HG03097 (cell line): Measurements from ENCODE around the gene EXOC7.

Source experiments
- ATAC-seq: cut with Tn5 transposase; IDR thresholded peaks from one replicate; pipeline ENCODE4 v1.9.1; 2021; ENCODE audit not compliant: unreplicated experiment, low FRiP score

The EXOC7 gene

DNA sequence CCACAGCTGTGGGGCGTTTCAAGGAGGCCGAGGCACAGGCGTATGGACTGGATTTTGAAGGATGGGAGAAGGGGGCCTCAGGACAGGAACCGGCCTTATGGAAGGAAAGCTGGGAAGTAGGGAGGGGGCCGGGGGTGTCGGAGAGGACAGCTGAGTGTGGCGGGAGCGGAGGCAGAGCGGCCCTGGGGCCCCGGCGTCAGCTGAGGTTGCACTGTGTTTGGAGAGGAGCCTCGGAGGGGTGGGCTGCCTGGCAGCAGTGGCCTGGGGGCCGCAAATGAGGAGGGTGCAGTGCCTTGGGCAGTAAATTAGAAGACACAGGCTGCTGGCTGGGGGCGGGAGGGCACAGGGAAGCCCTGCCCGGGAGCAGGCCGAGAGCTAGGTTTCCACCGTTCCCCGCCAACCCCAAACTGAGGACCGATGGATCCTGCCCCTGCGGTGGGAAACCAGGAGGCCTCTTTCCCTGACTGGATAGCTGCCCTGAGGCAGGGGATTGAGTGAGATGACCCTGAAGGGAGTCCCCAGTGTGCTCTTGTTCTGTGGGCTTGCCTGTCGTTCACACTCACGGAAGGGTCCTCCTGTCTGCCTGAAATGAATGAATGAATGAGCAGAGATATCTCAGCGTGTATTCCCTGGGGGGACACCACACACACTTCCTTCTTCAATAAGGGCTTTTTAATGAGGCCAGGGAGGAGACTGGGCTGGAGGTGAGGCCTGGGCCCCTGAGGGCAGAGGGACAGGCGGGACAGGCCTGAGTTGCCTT, 19.0 kb upstream of the EXOC7 start:
- no peak for ATAC-seq

DNA sequence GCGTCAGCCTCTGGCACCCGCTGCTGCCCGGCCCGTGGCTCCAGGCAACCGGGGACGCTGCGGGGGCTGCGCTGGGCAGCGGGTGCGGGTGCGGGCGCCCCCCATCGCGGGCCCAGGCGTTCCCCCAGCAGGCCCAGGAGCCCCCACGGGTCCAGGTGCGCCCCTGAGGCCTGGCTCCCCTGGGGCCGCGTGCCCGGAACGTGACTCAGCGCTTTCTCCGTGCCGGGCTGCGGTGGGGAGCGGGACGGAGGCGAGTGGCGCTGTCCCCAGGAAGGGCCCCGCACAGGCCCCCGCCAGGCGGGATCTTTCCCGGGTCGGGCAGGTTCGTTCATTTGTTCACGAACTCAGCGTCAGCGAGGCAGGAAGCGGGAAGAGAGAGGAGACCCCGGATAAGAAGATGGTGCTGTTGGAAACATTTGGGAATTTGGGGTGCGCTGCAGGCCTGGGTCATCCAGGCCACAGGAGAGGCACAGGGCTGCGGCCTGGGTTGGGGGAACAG, 18.4 kb upstream of the EXOC7 start:
- no peak for ATAC-seq

- ATAC-seq, result no peak
These were observed 17.0 kb upstream of the EXOC7 start for GRCh38 chr17:76120658-76121008.

- ATAC-seq, result no peak
These were observed 16.1 kb upstream of the EXOC7 start for GRCh38 chr17:76119409-76120371.

- no peak for ATAC-seq
These were observed 11.7 kb upstream of the EXOC7 start for GRCh38 chr17:76115138-76115754.

DNA sequence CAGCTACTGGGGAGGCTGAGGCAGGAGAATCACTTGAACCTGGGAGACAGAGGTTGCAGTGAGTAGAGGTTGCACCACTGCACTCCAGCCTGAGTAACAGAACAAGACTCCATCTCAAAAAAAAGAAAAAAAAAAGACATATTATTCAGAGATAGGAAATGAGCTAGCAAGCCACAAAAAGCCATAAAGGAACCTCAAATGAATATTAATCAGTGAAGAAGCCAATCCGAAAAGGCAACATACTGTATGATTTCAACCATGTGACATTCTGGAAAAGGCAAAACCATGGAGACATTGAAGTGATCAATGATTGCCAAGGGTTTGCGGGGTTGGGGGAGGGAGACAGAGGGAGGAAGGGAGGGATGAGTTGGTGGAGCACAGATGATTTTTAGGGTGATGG, 8.4 kb upstream of the EXOC7 start:
- ATAC-seq, result no peak

DNA sequence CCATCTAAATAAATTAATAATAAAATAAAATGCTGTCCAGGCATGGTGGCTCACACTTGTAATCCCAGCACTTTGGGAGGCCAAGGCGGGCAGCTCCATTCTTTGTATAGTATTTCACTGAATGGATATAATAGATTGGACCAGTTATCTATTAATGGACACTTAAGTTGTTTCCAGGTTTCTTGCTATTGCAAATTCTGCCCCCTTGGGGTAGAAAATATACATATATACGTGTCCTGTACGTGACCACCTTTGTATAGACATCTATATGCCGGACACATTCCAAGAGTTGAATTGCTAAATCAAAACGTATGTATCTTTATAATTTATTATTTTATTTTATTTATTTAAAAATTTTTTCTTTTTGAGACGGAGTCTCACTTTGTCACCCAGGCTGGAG, 3.9 kb upstream of the EXOC7 start:
- ATAC-seq, result no peak

- no peak for ATAC-seq
These were observed 3.1 kb upstream of the EXOC7 start for GRCh38 chr17:76106703-76107102.

- no peak for ATAC-seq
These were observed 1.3 kb upstream of the EXOC7 start for GRCh38 chr17:76104896-76105231.

DNA sequence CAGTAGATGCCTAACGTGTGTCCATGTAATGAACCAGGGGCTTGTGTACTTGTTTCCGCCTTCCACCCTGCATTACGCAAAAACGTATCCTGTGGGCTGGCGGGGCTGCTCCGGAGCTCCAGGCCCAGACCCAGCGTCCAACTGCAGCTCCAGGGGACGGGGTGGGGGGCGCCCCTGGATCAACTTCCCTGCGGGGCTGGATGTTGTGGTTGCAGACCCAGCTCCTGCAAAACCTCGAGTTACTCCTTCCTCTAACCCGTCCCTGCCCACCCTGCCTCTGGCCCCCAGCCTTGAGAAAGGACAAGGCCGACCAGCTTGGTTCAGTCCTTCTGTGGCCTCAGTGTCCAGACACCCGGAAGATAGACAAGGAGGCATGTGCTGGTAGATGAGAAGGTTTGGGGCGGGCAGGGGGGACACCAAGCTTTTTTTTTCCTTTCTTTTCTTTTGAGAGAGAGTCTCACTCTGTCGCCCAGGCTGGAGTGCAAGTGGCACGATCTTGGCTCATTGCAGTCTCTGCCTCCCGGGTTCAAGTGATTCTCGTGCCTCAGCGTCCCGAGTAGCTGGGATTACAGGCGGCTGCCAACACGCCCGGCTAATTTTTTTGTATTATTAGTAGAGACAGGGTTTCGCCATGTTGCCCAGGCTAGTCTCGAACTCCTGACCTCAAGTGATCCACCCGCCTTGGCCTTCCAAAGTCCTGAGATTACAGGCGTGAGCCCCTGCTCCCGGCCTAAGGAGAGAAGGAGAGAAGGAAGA, 731 bp upstream of the EXOC7 start:
- ATAC-seq, result no peak

DNA sequence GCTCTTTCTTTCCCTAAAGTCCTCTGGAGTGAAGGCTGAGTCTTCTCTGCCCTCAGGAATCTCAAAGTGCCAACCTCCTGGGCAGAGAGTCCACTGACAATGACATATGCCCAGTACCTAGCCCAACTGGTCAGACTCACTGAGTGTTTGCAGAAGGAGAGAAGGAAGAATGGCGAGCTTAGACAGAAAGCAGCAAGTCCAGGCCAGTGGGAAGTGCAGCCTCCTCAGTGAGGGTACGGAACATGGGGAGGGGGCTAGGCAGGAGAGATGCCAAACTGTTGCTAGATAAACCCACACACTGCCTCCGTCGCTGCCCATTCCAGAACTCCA, 678 bp downstream of the EXOC7 start:
- ATAC-seq, result no peak

GRCh38 chr17:76097716-76098295, 5.8 kb downstream of the EXOC7 start:
- ATAC-seq, result no peak

DNA sequence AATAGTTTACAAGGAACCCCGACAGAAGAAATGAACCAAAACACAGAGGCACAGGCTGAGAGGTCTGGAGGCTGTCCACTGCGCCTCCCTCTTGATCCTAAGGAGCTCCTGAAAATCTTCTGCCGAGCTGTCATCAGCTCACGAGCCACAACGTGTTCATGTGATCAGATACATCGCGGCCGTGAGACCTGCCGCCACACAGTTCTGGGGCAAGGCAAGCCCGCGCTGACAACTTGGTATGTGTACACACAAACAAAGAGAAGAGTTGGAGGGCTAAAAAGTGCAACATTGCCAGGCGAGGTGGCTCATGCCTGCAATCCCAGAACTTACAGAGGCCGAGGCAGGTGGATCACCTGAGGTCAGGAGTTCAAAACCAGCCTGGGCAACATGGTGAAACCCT, 7.6 kb downstream of the EXOC7 start:
- ATAC-seq, result no peak

DNA sequence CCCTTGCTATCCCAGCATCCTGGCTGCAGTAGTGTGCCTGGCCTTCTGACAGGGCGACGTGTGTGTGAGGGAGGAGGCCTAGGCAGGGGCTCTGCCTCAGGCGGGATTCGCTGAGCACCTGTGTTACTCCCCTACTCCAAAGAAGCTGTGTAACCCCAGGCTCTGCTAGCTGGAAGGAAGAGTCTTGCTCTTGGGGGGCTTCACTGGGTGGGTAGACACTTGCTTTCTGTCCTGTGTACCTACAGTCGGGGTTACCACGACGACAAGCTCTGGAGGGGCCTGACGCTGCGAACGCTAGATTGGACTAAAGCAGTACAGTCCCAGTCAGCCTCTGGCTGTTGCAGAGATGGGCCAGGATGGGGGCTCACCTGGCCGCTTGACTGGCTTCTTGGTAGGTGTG, 9.5 kb downstream of the EXOC7 start:
- no peak for ATAC-seq

DNA sequence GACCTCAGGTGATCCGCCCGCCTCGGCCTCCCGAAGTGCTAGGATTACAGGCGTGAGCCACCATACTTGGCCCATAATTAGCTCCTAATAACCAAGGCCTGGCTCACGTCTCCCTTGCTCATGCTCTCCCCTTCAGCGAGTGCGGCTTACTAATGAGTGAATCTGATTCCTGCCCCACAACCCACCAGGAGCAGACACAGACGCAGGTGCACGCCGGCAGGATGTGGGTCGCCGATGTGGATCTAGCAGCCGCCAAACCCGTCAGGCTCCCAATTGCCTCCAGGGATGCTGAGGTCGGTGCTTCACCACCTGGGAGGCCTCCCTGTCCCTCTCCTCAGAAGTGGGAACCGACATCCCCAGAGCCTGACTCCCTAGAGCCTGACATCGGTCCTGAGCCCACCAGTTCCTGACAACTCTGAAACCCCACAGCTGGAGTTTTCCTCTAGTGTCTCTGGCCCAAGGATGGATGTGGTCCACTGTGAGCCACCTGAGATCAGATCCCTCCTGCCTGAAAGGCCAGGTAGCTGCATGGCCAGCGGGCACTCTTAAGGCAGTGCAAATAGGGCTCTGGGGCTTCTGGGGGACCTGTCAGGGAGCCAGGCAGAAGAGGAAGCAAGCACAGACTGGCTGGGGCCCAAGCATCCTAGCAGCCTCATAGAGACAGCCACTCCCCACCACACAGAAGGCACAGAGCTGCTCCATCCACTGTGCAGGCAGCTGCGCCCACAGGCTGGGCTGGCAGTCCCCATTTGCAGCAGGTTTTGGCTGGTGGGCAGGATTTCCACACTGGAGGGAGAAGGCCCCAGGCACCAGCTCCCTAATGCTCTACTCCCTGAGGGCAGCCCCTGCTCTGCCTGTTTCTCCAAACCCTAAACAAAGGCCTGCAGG, 10.8 kb downstream of the EXOC7 start:
- no peak for ATAC-seq

DNA sequence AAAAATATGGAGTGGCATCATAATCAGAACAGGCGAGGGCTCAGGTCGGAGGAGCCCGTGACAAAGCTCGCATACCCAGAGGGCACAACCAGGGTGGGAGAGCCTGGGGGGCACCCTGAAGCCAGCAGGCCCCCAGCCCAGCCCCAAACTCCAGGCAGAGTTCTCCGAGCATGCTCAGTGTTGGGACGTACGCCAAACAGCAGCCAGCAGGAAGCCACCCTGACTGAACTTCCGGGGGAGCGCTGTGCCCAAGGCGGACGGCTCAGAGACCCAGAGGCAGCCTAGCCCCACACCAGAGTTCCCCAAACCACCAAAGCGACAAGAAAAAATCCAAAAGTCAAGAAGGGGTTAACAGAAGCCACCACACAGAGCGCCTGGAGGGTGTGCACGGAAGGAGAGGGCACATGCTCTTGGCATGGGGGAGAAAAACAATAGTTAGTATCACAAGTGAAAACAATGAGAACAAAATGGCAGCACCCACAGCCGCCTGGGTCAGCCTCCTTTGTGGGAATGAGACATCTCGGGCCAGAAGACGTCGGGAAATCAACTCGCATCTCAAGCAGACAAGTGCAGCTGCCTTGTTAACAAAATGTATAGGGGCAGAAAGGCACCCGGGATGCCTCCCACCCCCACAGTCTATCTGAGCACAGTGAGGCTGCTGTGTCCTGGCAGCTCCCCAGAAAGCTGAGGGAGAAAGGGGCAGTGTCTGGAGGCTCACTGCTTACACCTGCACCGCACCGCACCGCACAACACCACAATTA, 11.9 kb downstream of the EXOC7 start:
- no peak for ATAC-seq

DNA sequence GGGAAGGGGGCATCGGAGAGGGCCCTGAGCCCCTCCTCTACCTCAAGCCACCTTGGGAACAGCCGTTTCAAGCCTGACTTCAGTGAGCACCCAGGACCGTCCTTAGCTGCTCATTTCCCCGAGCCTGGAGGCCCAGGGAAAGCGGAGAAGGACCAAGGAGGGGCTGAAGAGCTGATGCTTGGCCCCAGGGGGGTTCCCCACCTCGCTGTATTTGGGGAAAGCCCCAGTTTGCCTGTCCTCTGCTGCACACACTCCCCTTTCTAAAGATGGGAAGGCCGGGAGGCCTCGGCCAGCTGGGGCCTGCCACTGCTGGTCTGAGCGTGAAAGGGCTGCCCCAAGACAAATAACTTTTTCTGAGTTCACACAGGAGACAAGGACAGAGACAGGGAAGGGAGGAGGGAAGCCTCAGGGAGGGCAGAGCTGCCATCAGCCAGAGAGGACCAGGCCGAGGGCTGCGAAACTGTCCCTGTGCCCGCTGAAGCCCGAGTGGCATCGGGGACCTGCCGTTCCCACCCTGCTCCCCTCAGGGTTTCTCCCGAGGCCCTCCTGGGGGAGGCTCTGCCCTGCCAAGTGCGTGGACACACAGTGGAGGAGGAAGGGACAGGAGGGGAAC, 13.0 kb downstream of the EXOC7 start:
- no peak for ATAC-seq
